K562 (cell line): Measurements from ENCODE around the gene ANO7. TPM values are rescaled to one million over a fixed set of nuclear protein-coding genes. Genes with fewer than 3 reads are reported as not detected.

Experiments
- CBX3 ChIP-seq, 2 experiments: IDR thresholded peaks; 1 replicate in 1 of 2; 2 replicates in 1 of 2; pipeline ENCODE4 v1.6.1; 2012; ENCODE audit warnings: inconsistent platforms in 2 of 2, low read length in 2 of 2, borderline replicate concordance in 1 of 2, control low read depth in 1 of 2
- E2F3 ChIP-seq: fragments of 250-450 bp; sonication (Bioruptor Pico); IDR thresholded peaks from 2 replicates; pipeline ENCODE4 v1.4.0; 2020; ENCODE audit warnings: mild to moderate bottlenecking
- IFI16 ChIP-seq: fragments of 250-450 bp; sonication (Bioruptor Pico); IDR thresholded peaks from 2 replicates; pipeline ENCODE4 v2.1.2; 2022; ENCODE audit warnings: mild to moderate bottlenecking, inconsistent platforms
- KDM1A ChIP-seq, 2 experiments: fragments of 450-650 bp; IDR thresholded peaks; 2 replicates each; pipeline ENCODE4 v1.6.1; 2016; ENCODE audit warnings: mild to moderate bottlenecking in 2 of 2
- LEF1 ChIP-seq: fragments of 450-650 bp; IDR thresholded peaks from 2 replicates; pipeline ENCODE4 v1.6.1; 2016; ENCODE audit warnings: mild to moderate bottlenecking
- MAFF ChIP-seq: IDR thresholded peaks from 2 replicates; pipeline ENCODE4 v1.6.1; 2012; ENCODE audit warnings: low read length, improper control_type of control experiment
- MAFG ChIP-seq: fragments of 450-650 bp; conservative IDR thresholded peaks from 2 replicates; pipeline ENCODE4 v1.6.1; 2016; ENCODE audit warnings: missing genetic modification characterization, missing compliant biosample characterization
- PHF8 ChIP-seq: fragments of 200-600 bp; sonication (generic); IDR thresholded peaks from 2 replicates; pipeline ENCODE4 v1.6.1; 2012; ENCODE audit warnings: mixed run types, mild to moderate bottlenecking, inconsistent platforms, low read length, moderate library complexity, borderline replicate concordance
- RUNX1 ChIP-seq: sonication (generic); IDR thresholded peaks from 2 replicates; pipeline ENCODE4 v1.6.1; 2016; ENCODE audit warnings: antibody characterized with exemption, low read depth
- SMAD1 ChIP-seq: fragments of 150-350 bp; IDR thresholded peaks from 2 replicates; pipeline ENCODE4 v1.6.1; 2014; ENCODE audit warnings: low read length, low read depth; ENCODE audit not compliant: partially characterized antibody
- SREBF1 ChIP-seq: fragments of 150-350 bp; IDR thresholded peaks from 2 replicates; pipeline ENCODE4 v1.6.1; 2014; ENCODE audit warnings: antibody characterized with exemption, low read depth, low read length, borderline replicate concordance
- ZBTB8A ChIP-seq: fragments of 450-650 bp; IDR thresholded peaks from 2 replicates; pipeline ENCODE4 v1.6.1; 2018; ENCODE audit warnings: mild to moderate bottlenecking, moderate library complexity; ENCODE audit not compliant: partially characterized antibody
- ZNF584 ChIP-seq: fragments of 200-800 bp; sonication (Bioruptor generic); IDR thresholded peaks from 2 replicates; pipeline ENCODE4 v1.6.1; 2016; ENCODE audit warnings: low read depth, mild to moderate bottlenecking, missing genetic modification characterization, missing compliant biosample characterization
- ZNF699 ChIP-seq: fragments of 250-450 bp; sonication (Bioruptor Pico); IDR thresholded peaks from 2 replicates; pipeline ENCODE4 v1.8.0; 2021; ENCODE audit warnings: mild to moderate bottlenecking, moderate library complexity; ENCODE audit not compliant: insufficient replicate concordance
- polyA plus RNA-seq, 8 experiments: library from polyadenylated mRNA; depleted of rRNA in 4 of 8; stranded (reverse) in 5 of 8; unstranded in 3 of 8; fragments of >200 nt; fragmentation: Nextera tagmentation in 2 of 8; fragmentation: Illumina TruSeq in 1 of 8; extraction: Ambion mirVana in 2 of 8; extraction: Trizol in 1 of 8; gene quantifications; 2 replicates each; pipeline versions ENCODE4 v1.2.1 to v1.2.3, GENCODE V29; 2011 to 2014; ENCODE audit warnings: inconsistent platforms in 1 of 8, missing spikeins in 1 of 8
- total RNA-seq, 7 experiments: library from RNA; depleted of rRNA in 6 of 7; stranded (reverse); fragments of >200 nt in 6 of 7; fragmentation: Illumina TruSeq in 2 of 7; extraction: Trizol in 2 of 7; gene quantifications; 2 replicates each; pipeline versions ENCODE4 v1.2.1 to v1.2.3, GENCODE V29; 2011 to 2021; ENCODE audit warnings: low replicate concordance in 1 of 7
- TF ChIP-seq, protein P1 (sequence below): sonication (generic); formaldehyde crosslinking; IDR thresholded peaks from 2 replicates; pipeline ENCODE4 v1.8.0; 2022; ENCODE audit warnings: mild to moderate bottlenecking, missing genetic modification reagents
- TF ChIP-seq, protein P2 (sequence below), 3 experiments: fragments of 200-800 bp in 1 of 3; sonication (Bioruptor generic) in 1 of 3; sonication (generic) in 1 of 3; formaldehyde crosslinking in 1 of 3; IDR thresholded peaks; 2 replicates each; pipeline versions ENCODE4 v1.6.1 to v1.8.0; 2016 to 2022; ENCODE audit warnings: mild to moderate bottlenecking in 2 of 3, missing compliant biosample characterization in 2 of 3, missing genetic modification characterization in 2 of 3, missing genetic modification reagents in 1 of 3
- TF ChIP-seq, protein P3 (sequence below): fragments of 450-650 bp; IDR thresholded peaks from 2 replicates; pipeline ENCODE4 v1.6.1; 2017; ENCODE audit warnings: mild to moderate bottlenecking, moderate library complexity
- TF ChIP-seq, protein P4 (sequence below): sonication (generic); formaldehyde crosslinking; IDR thresholded peaks from 2 replicates; pipeline ENCODE4 v1.8.0; 2022; ENCODE audit warnings: missing genetic modification reagents, mild to moderate bottlenecking, borderline replicate concordance
- TF ChIP-seq, protein P5 (sequence below): fragments of 250-450 bp; sonication (Bioruptor Pico); IDR thresholded peaks from 2 replicates; pipeline ENCODE4 v1.9.0; 2021; ENCODE audit warnings: mild to moderate bottlenecking, inconsistent platforms

Gene ANO7
- total and polyA plus RNA-seq, 9 of the 15 experiments (the other 6 are each of a cell fraction or from before 2014, with no cell fraction given), result 0.28 to 5.1 (median 1.1) TPM

DNA sequence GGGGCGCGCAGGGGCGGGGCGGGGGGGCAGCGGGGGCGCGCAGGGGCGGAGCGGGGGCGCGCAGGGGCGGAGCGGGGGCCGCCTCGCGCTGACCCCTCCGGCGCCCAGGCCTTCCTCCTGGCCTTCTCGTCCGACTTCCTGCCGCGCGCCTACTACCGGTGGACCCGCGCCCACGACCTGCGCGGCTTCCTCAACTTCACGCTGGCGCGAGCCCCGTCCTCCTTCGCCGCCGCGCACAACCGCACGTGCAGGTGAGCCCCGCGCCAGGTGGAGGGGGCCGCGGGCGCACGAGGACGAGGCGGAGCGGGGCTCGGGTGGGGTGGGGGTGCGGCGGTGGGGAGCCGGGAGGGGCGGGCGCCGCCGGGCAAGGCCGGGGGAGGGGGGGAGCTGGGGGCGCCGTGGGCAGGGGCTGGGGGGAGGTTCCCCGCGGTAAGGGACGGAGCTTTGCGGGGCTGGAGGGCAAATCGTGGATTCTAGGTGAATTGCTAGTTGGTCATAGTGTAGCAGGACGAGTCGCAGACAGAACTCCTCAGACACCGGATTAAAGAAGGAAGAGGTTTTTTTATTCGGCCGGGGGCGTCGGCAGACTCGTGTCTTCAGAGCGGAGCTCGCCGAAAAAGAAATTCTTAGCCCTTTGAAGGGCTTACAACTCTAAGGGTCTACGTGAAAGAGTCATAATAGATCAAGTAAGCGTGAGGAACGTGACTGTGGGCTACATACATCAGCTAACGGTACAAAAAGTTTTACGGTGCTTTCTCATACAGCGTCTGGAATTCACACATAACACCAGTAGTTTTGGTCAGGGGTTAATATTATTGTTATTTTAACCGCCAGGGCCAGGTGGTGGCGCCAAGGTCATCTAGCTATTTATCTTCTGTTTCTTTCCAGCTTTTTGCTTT is 29.9 kb downstream of the ANO7 start (continued):
- TF ChIP-seq SREBF1 (no peak), RUNX1 (no peak), PHF8 (peak; percentile 45; the same call in 1 of the 2 replicates), SMAD1 (no peak), ZBTB8A (no peak), LEF1 (no peak), ZNF584 (CRISPR knock-in tag) (peak; percentile 74; the same call in 1 of the 2 replicates), ZNF699 (CRISPR knock-in tag) (no peak), CBX3 (IDR thresholded peaks at IDR 0.05; ENCODE audit: borderline replicate concordance in 1 of 2, low read length in 2 of 2) (no peak), MAFG (tag) (no peak), MAFF (no peak), KDM1A (IDR thresholded peaks at IDR 0.05) (no peak), E2F3 (no peak), IFI16 (no peak)
- TF ChIP-seq, protein P1, sequence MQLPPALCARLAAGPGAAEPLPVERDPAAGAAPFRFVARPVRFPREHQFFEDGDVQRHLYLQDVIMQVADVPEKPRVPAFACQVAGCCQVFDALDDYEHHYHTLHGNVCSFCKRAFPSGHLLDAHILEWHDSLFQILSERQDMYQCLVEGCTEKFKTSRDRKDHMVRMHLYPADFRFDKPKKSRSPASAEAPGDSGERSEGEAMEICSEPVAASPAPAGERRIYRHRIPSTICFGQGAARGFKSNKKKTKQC, result peak; percentile 47; the same call in 1 of the 2 replicates
- TF ChIP-seq, protein P2, sequence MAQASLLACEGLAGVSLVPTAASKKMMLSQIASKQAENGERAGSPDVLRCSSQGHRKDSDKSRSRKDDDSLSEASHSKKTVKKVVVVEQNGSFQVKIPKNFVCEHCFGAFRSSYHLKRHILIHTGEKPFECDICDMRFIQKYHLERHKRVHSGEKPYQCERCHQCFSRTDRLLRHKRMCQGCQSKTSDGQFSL (CRISPR knock-in tag; IDR thresholded peaks at IDR 0.05), result peak; percentile 80
- TF ChIP-seq, protein P2 (tag; IDR thresholded peaks at IDR 0.05), result peak in 1 of 2 experiments; percentile 31; a peak in 1 of 4 replicates
- TF ChIP-seq, protein P3, sequence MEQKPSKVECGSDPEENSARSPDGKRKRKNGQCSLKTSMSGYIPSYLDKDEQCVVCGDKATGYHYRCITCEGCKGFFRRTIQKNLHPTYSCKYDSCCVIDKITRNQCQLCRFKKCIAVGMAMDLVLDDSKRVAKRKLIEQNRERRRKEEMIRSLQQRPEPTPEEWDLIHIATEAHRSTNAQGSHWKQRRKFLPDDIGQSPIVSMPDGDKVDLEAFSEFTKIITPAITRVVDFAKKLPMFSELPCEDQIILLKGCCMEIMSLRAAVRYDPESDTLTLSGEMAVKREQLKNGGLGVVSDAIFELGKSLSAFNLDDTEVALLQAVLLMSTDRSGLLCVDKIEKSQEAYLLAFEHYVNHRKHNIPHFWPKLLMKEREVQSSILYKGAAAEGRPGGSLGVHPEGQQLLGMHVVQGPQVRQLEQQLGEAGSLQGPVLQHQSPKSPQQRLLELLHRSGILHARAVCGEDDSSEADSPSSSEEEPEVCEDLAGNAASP, result no peak
- TF ChIP-seq, protein P4, sequence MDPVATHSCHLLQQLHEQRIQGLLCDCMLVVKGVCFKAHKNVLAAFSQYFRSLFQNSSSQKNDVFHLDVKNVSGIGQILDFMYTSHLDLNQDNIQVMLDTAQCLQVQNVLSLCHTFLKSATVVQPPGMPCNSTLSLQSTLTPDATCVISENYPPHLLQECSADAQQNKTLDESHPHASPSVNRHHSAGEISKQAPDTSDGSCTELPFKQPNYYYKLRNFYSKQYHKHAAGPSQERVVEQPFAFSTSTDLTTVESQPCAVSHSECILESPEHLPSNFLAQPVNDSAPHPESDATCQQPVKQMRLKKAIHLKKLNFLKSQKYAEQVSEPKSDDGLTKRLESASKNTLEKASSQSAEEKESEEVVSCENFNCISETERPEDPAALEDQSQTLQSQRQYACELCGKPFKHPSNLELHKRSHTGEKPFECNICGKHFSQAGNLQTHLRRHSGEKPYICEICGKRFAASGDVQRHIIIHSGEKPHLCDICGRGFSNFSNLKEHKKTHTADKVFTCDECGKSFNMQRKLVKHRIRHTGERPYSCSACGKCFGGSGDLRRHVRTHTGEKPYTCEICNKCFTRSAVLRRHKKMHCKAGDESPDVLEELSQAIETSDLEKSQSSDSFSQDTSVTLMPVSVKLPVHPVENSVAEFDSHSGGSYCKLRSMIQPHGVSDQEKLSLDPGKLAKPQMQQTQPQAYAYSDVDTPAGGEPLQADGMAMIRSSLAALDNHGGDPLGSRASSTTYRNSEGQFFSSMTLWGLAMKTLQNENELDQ (CRISPR knock-in tag), result no peak
- TF ChIP-seq, protein P5, sequence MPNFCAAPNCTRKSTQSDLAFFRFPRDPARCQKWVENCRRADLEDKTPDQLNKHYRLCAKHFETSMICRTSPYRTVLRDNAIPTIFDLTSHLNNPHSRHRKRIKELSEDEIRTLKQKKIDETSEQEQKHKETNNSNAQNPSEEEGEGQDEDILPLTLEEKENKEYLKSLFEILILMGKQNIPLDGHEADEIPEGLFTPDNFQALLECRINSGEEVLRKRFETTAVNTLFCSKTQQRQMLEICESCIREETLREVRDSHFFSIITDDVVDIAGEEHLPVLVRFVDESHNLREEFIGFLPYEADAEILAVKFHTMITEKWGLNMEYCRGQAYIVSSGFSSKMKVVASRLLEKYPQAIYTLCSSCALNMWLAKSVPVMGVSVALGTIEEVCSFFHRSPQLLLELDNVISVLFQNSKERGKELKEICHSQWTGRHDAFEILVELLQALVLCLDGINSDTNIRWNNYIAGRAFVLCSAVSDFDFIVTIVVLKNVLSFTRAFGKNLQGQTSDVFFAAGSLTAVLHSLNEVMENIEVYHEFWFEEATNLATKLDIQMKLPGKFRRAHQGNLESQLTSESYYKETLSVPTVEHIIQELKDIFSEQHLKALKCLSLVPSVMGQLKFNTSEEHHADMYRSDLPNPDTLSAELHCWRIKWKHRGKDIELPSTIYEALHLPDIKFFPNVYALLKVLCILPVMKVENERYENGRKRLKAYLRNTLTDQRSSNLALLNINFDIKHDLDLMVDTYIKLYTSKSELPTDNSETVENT (CRISPR knock-in tag), result no peak
